ENCODE results near the gene SELENOM. TPM values are rescaled to one million over a fixed set of nuclear protein-coding genes. Genes with fewer than 3 reads are reported as not detected.

Gene SELENOM
- total RNA-seq, result 10 to 100 TPM in 1 of 2 experiments, 1 to 10 TPM in 1; 8.8 to 12.2 TPM

GRCh38 chr22:31107178-31107893 lies at the start of gene SELENOM:
TSS of gene SELENOM (minus strand) at chr22:31107568. CDS start at chr22:31107505, 63 bp downstream.
- Mint-ChIP-seq H3K9me3 (ENCODE audit: low read depth) (no peaks in the 10 kb centered on the region), H3K4me1 (peaks cover 19% of the 10 kb centered on the region), H3K27ac (peak within 1 kb of the TSS; percentile 60), H3K27me3 (no peaks in the 10 kb centered on the region), H3K4me3 (peak within 1 kb of the TSS; percentile 74), H3K36me3 (ENCODE audit: low read depth) (no peaks in the 10 kb centered on the region)
- ATAC-seq (peak; percentile 96), DNase-seq (peak; percentile 94)
- ChIA-PET POLR2A (interaction anchor here (0.6 to 1.5 kb wide), 6 partner anchors 26 to 287 kb away, joined by 3 to 7 read pairs (median 4); partner anchors contain the start of genes SMTN and TUG1), CTCF (interaction anchor here (0.5 to 2.2 kb wide), 30 partner anchors 12 to 972 kb away, joined by 3 to 22 read pairs (median 4); partner anchors contain the start of genes LIMK2, MORC2, PIK3IP1 and RNF185)
- intact Hi-C loops (cut with DNase I, micrococcal nuclease), result loop anchor here (1.0 to 5.0 kb wide), 11 partner anchors 23 to 525 kb away; partner anchors contain the start of genes LIMK2 (in 2 of the 2), DRG1 (in 1 of the 2) and TUG1 (in 1 of the 2)

- ChIA-PET POLR2A (no interaction called here), CTCF (interaction anchor here (0.6 to 1.2 kb wide), 4 partner anchors 10 to 1247 kb away, joined by 3 to 4 read pairs (median 3); no protein-coding TSS in a partner anchor)
- Mint-ChIP-seq H3K36me3 (ENCODE audit: low read depth) (no peaks in the 10 kb centered on the region), H3K4me3 (no peak overlapping the region), H3K27ac (no peak overlapping the region), H3K4me1 (peaks cover 5% of the 10 kb centered on the region), H3K9me3 (ENCODE audit: low read depth) (no peaks in the 10 kb centered on the region), H3K27me3 (no peaks in the 10 kb centered on the region)
- no peak for DNase-seq
- no peak for ATAC-seq
- intact Hi-C loops (cut with DNase I, micrococcal nuclease), result no loop called here
These were observed 48.1 kb upstream of the SELENOM start for GRCh38 chr22:31155422-31155821.

- Mint-ChIP-seq H3K4me3 (no peak overlapping the region), H3K4me1 (peaks cover 5% of the 10 kb centered on the region), H3K36me3 (ENCODE audit: low read depth) (no peaks in the 10 kb centered on the region), H3K27me3 (peaks cover under 1% of the 10 kb centered on the region), H3K27ac (no peak overlapping the region), H3K9me3 (ENCODE audit: low read depth) (no peaks in the 10 kb centered on the region)
- no peak for ATAC-seq
- ChIA-PET POLR2A (no interaction called here), CTCF (interaction anchor here (0.8 to 1.2 kb wide), 3 partner anchors 9 to 159 kb away, joined by 3 to 4 read pairs (median 3); no protein-coding TSS in a partner anchor)
- intact Hi-C loops (cut with DNase I, micrococcal nuclease), result no loop called here
- no peak for DNase-seq
These were observed 47.6 kb upstream of the SELENOM start for GRCh38 chr22:31154975-31155374.

- no peaks in the 10 kb centered on the region for H3K9me3 Mint-ChIP-seq (ENCODE audit: low read depth)
- no peak overlapping the region for H3K27ac Mint-ChIP-seq
These were observed 46.0 kb upstream of the SELENOM start for GRCh38 chr22:31153357-31153756.

GRCh38 chr22:31151872-31152271 lies 44.5 kb upstream of the SELENOM start:
- no peaks in the 10 kb centered on the region for H3K4me1 Mint-ChIP-seq
- POLR2A ChIA-PET, result no interaction called here
- DNase-seq (no peak), ATAC-seq (no peak)
- H3K36me3 Mint-ChIP-seq (ENCODE audit: low read depth), result no peaks in the 10 kb centered on the region
- intact Hi-C loops (cut with DNase I, micrococcal nuclease), result no loop called here
- H3K9me3 Mint-ChIP-seq (ENCODE audit: low read depth), result peaks cover 7% of the 10 kb centered on the region
- H3K27me3 Mint-ChIP-seq, result peaks cover 2% of the 10 kb centered on the region
- no peak overlapping the region for H3K27ac Mint-ChIP-seq
- H3K4me3 Mint-ChIP-seq, result no peak overlapping the region
- CTCF ChIA-PET, result no interaction called here

More at GRCh38 chr22:31153357-31153756, 46.0 kb upstream of the SELENOM start:
- ATAC-seq, result no peak
- Mint-ChIP-seq H3K27me3 (peaks cover 2% of the 10 kb centered on the region), H3K4me3 (no peak overlapping the region), H3K4me1 (no peaks in the 10 kb centered on the region), H3K36me3 (ENCODE audit: low read depth) (no peaks in the 10 kb centered on the region)
- no peak for DNase-seq
- ChIA-PET CTCF (interaction anchor here (1.1 to 1.2 kb wide), 2 partner anchors 20 to 21 kb away, joined by 3 to 4 read pairs; no protein-coding TSS in a partner anchor), POLR2A (no interaction called here)
- intact Hi-C loops (cut with DNase I, micrococcal nuclease), result no loop called here

GRCh38 chr22:31150615-31151014 lies 43.2 kb upstream of the SELENOM start:
- Mint-ChIP-seq H3K27ac (no peak overlapping the region), H3K36me3 (ENCODE audit: low read depth) (no peaks in the 10 kb centered on the region), H3K9me3 (ENCODE audit: low read depth) (peaks cover 7% of the 10 kb centered on the region), H3K4me1 (no peaks in the 10 kb centered on the region), H3K4me3 (no peak overlapping the region), H3K27me3 (peaks cover 2% of the 10 kb centered on the region)
- ATAC-seq, result no peak
- DNase-seq, result no peak
- ChIA-PET CTCF (interaction anchor here (1.0 kb wide), 1 partner anchor 9 kb away, joined by 4 read pairs; the partner anchor contains the start of gene RNF185), POLR2A (no interaction called here)
- intact Hi-C loops (cut with DNase I, micrococcal nuclease), result no loop called here

- peaks cover 5% of the 10 kb centered on the region for H3K4me1 Mint-ChIP-seq
- DNase-seq, result peak; percentile 64
- peak; percentile 75 for ATAC-seq
- H3K9me3 Mint-ChIP-seq (ENCODE audit: low read depth), result peaks cover 13% of the 10 kb centered on the region
- no peak overlapping the region for H3K27ac Mint-ChIP-seq
- ChIA-PET POLR2A (no interaction called here), CTCF (interaction anchor here (0.7 to 2.0 kb wide), 4 partner anchors 10 to 210 kb away, joined by 3 to 10 read pairs (median 4); partner anchors contain the start of gene RNF185)
- no peak overlapping the region for H3K4me3 Mint-ChIP-seq
- intact Hi-C loops (cut with DNase I, micrococcal nuclease), result loop anchor here (1.0 to 2.0 kb wide), 3 partner anchors 60 to 386 kb away; no protein-coding TSS in a partner anchor
- peaks cover 2% of the 10 kb centered on the region for H3K27me3 Mint-ChIP-seq
- no peaks in the 10 kb centered on the region for H3K36me3 Mint-ChIP-seq (ENCODE audit: low read depth)
These were observed 41.7 kb upstream of the SELENOM start for GRCh38 chr22:31148953-31149627.

- H3K9me3 Mint-ChIP-seq (ENCODE audit: low read depth), result peaks cover 13% of the 10 kb centered on the region
- intact Hi-C loops (cut with DNase I, micrococcal nuclease), result loop anchor here (2.0 kb wide), 1 partner anchor 202 kb away; no protein-coding TSS in a partner anchor
- H3K4me3 Mint-ChIP-seq, result no peak overlapping the region
- H3K27ac Mint-ChIP-seq, result no peak overlapping the region
- POLR2A ChIA-PET, result no interaction called here
- CTCF ChIA-PET, result interaction anchor here (0.7 to 2.0 kb wide), 5 partner anchors 10 to 209 kb away, joined by 3 to 10 read pairs (median 4); partner anchors contain the start of genes RNF185 and SELENOM
- no peak for ATAC-seq
- H3K36me3 Mint-ChIP-seq (ENCODE audit: low read depth), result no peaks in the 10 kb centered on the region
- H3K27me3 Mint-ChIP-seq, result peaks cover 2% of the 10 kb centered on the region
- peaks cover 8% of the 10 kb centered on the region for H3K4me1 Mint-ChIP-seq
- no peak for DNase-seq
These were observed 41.1 kb upstream of the SELENOM start for GRCh38 chr22:31148488-31148887.

- H3K36me3 Mint-ChIP-seq (ENCODE audit: low read depth), result no peaks in the 10 kb centered on the region
- no peaks in the 10 kb centered on the region for H3K27me3 Mint-ChIP-seq
- H3K9me3 Mint-ChIP-seq (ENCODE audit: low read depth), result peaks cover 13% of the 10 kb centered on the region
- H3K4me3 Mint-ChIP-seq, result no peak overlapping the region
- ChIA-PET POLR2A (no interaction called here), CTCF (interaction anchor here (0.6 to 1.7 kb wide), 4 partner anchors 15 to 138 kb away, joined by 4 to 5 read pairs (median 4); partner anchors contain the start of gene RNF185)
- intact Hi-C loops (cut with DNase I, micrococcal nuclease), result no loop called here
- DNase-seq (peak; percentile 18), ATAC-seq (peak; percentile 88)
- no peak overlapping the region for H3K27ac Mint-ChIP-seq
- H3K4me1 Mint-ChIP-seq, result peaks cover 8% of the 10 kb centered on the region
These were observed 36.9 kb upstream of the SELENOM start for GRCh38 chr22:31144223-31144622.

- no peak overlapping the region for H3K4me3 Mint-ChIP-seq
- no peaks in the 10 kb centered on the region for H3K36me3 Mint-ChIP-seq (ENCODE audit: low read depth)
- peaks cover 8% of the 10 kb centered on the region for H3K4me1 Mint-ChIP-seq
- ChIA-PET POLR2A (no interaction called here), CTCF (interaction anchor here (1.0 to 1.7 kb wide), 3 partner anchors 16 to 45 kb away, joined by 4 to 5 read pairs (median 5); partner anchors contain the start of gene RNF185)
- intact Hi-C loops (cut with DNase I, micrococcal nuclease), result no loop called here
- no peaks in the 10 kb centered on the region for H3K27me3 Mint-ChIP-seq
- ATAC-seq (no peak), DNase-seq (no peak)
- H3K9me3 Mint-ChIP-seq (ENCODE audit: low read depth), result peaks cover 13% of the 10 kb centered on the region
- H3K27ac Mint-ChIP-seq, result no peak overlapping the region
These were observed 36.2 kb upstream of the SELENOM start for GRCh38 chr22:31143537-31143936.

GRCh38 chr22:31143038-31143437 lies 35.7 kb upstream of the SELENOM start:
- Mint-ChIP-seq H3K9me3 (ENCODE audit: low read depth) (peaks cover 13% of the 10 kb centered on the region), H3K27ac (no peak overlapping the region), H3K36me3 (ENCODE audit: low read depth) (no peaks in the 10 kb centered on the region), H3K4me1 (peaks cover 8% of the 10 kb centered on the region), H3K27me3 (no peaks in the 10 kb centered on the region), H3K4me3 (no peak overlapping the region)
- DNase-seq (no peak), ATAC-seq (no peak)
- intact Hi-C loops (cut with DNase I, micrococcal nuclease), result no loop called here
- POLR2A ChIA-PET, result no interaction called here
- CTCF ChIA-PET, result interaction anchor here (0.6 to 1.7 kb wide), 3 partner anchors 16 to 44 kb away, joined by 3 to 5 read pairs (median 4); partner anchors contain the start of gene RNF185

Data from activated CD4-positive, alpha-beta T cell treated with anti-CD3 and anti-CD28 coated beads for 36 hours (primary cell).